Effector CD8-positive, alpha-beta T cell (primary cell): ENCODE data around the gene OSGIN1.

Experiments used
- DNase-seq: peaks from one replicate; lab custom pipeline; 2025; lab: John Stamatoyannopoulos, UW
- total RNA-seq, 4 experiments: gene quantifications; one replicate each; lab custom pipeline; 2026; lab: John Stamatoyannopoulos, UW

OSGIN1 gene, protein sequence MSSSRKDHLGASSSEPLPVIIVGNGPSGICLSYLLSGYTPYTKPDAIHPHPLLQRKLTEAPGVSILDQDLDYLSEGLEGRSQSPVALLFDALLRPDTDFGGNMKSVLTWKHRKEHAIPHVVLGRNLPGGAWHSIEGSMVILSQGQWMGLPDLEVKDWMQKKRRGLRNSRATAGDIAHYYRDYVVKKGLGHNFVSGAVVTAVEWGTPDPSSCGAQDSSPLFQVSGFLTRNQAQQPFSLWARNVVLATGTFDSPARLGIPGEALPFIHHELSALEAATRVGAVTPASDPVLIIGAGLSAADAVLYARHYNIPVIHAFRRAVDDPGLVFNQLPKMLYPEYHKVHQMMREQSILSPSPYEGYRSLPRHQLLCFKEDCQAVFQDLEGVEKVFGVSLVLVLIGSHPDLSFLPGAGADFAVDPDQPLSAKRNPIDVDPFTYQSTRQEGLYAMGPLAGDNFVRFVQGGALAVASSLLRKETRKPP
- total RNA-seq = 1.3 to 2.1 (median 1.7) reads per million in 4 experiments

DNA sequence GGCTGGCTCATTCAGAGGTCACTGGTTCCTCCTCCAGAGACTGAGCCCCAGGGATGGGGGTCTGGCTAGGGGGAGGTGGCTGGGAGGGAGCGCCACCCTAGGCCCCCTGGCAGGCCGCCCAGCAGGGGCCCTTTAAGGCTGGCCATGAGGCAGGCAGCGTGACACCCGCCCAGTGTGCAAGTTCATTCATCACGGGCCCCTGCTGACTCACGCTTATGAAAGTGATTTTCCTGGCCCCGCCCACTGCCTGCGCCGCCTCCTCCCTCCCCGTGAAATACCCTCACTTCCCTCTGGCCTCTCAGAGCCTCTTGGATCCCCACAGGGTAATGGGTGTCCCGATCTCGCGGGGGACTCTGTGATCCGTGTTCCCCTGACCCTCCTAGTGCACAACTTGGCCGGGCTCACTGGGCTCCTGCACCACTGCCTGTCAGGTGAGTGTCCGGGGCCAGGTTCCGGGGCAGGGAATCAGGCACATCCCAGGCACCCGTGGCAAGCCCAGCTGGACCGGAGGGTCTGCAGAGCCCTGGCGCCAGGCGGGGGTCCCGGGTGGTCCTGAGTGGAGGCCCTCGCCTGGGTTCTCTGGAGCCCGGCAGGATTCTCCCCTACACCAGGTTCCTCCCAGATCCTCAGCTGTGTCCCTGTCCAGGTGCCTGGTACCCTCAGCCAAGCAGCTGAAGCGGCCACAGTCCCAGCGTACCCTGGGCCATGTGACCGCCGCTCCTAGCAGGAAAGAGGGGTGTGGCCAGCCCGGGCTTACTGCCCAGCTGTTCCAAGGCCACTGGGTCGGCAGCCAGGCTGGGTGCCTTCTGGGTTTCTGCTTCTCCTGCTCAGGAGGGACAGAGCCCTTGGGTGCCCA, at the start of gene OSGIN1:
TSS of gene OSGIN1 (plus strand) at position 301 of the 856 bp plus-strand sequence. CDS start 4,432 bp downstream, outside the sequence.
- DNase-seq = no peak

DNA sequence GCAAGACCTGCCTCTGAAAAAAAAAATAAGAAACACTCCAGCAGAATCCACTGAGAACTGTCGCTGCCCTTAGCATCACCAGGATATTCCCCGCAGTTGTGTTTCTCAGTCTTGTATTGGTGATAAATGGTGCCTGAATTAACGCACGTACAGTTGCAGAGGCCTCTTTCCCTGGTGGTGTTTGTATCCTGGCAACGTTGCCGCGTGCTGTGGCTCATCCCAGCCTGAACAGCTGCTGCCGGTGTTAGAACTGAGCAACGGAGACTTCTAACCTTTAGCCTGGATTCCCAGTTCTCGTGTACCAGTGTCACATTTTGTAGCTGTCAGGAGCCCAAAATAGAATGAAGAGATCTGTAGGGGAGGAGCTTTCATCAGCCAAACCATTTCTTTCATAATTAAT, 49.3 kb upstream of the OSGIN1 start:
- DNase-seq = no peak

DNA sequence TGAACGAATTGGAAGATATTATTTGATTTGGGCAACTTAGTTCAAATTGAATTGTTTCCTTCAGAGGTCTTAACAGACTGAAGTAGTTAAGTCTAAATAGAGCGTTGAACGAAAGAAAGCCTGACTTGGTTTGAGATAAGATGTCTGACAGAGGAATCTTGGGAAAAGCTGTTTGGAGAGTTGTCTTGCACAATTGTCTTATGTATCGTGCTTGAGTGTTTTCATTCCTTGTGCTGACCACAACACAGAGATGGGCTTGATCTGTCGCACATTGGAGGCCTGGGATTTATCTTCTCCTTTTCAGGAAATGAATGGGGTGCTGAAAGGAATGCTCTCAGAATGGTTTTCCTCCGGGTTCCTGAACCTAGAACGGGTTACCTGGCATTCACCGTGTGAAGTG, 46.4 kb upstream of the OSGIN1 start:
- DNase-seq = no peak

DNA sequence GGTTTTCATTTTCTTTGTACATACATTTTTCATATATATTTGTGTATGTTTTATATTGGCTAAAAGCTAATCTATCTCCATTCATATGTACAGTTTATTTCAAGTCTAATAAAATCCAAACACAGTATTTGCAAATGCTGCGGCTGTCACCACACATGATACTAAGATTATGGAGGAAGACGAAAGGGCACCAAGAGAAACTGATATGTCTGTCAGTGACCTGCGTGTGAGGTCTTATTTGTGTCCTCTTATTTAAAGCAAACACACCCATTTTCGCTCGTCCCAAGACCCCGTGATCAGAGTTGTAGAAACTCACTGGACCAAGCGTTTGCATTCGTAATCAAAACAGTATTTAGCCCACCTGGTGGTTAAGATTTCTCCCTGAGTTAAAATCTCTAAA, 45.9 kb upstream of the OSGIN1 start:
- DNase-seq = no peak

DNA sequence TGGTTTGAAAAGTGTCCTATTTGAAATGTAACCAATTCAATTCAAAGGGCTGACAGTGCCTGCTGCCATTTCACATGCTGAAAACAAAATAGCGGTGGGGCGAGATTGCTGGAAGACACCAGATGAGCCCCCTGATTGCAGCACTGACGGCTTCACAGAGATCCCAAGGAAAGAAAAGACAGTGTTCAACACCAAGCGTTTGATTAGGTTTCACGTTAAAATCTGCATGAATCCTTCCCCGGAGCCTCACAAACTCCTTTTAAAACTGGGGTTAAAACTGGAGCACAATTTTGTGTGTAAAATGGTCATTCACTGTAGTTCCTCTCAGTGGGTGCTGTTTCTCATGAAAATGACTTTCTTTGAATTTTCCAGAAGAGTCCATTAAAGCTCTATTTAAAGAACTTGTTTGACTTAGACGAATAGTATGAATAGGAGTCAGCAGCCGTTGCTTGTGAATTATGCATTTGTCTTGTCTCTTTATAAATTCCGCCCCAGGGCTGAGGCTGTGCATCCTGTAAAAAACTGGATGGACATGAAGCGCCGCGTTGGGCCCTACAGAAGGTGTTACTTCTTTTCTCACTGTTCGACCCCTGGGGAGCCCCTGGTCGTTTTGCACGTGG, 45.3 kb upstream of the OSGIN1 start:
- no peak for DNase-seq

DNA sequence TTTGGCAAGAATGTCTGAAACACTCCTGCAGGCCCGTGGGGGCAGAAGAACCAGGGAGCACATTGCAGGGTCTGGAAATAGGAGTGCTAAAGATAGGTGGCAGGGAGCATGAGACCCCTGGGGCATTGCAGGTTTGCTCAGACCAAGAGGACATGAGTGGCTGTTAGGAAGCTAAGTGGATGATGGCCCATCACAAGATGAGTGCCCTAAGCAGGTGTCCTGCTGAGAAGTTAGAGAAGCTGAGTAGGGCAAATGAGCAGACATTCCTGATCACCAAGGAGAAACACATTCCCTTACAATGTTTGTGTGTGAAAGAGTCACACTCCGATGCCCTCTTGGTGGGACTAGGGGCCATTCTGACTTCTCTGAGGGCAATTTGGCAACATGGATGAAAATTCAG, 44.2 kb upstream of the OSGIN1 start:
- DNase-seq = no peak

DNA sequence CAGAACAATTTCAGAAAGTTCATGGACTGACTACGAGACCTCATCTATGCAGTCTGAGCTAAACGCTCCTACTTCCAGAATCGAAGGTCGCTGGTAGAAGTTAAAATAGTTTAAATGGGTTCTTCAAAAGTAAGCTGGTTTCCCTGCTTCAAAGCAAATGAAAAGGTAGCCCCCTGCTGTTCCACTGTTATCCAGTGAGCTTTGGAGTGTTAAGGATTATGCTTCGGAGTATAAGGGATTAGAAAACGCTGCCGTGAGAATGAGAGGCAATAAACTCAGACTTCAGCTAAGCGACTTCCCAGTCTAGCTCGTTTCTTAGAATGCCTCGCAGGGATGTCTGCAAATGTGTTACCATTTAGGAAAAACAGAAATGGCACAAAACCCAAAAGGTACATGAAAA, 41.8 kb upstream of the OSGIN1 start:
- DNase-seq = no peak

DNA sequence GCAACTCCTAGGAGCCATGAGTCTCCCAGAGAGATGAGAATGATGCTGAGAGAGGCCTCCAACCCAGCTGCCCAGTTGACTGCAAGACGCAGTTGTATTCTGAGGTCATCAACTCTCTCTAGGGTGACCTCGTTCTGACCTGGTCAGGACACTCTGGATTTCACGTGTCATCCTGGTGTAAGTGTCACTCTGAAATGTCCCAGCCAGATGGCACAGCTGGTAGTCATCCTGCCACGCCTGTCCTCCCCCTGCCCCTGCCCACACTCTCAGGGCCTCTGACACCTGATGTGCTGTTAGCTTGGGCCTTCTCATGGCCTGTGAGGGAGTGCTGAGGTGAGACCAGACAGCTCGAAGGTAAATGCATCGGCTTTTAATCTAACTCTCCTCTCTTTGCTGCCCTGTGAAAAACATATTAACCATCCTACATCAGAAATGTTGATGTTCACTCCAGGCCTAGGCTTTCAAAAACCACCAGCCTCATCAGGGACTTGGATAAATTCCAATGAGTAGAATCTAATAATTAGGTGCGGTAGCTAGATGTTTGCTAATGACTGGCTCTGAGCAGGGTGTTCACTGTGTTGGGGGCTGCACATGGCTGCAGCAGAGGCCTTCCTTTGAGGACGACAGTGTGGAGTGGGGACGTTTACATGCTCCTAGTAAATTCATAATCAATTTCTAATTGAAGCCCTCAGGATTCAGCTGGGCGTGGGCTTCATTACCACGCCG, 40.4 kb upstream of the OSGIN1 start:
- no peak for DNase-seq

DNA sequence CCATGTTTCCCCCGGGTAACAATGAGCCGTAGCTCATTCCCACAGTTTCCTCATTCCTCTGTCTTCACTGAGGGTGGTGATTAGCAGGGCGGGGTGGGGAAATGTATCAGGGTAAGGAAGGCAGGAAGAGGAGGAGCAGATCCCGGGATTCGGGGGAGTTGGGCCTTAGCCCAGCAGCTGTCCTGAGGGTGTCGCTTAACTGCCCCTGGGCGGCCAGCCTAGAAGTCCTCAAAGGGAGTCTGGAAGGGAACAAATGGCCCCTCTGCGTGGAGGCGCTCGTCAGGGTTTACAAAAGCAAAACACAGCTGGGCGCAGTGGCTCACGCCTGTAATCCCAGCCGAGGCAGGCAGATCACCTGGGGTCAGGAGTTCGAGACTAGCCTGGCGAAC, 39.8 kb upstream of the OSGIN1 start:
- no peak for DNase-seq

DNA sequence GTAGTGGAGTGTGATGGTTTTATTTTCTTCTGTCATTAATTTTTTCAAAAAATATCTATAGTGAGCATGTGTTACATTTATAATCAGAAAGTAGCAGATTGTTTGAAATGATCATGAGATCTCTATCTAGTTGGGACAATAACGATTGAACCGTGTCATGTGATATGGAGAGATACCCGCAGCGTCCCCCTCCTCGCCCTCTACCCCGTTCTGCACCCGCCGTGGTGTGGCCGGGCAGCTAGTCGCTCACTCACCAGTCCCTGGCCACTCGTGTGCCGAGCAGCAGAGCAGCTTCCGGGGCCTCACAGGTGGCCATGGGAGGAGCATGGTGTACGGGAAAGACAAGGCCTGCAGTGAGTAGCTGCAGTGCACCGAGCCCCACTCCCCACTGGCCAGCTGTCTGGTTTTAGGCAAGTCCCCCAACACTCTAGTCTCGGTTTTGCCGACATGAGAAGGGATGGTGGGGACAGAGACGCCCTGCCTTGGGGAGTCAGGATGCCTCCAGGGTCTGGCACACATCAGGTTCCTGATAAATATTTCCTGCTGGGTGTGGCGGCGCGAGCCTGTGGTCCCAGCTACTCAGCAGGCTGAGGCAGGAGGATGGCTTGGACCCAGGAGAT, 38.8 kb upstream of the OSGIN1 start:
- DNase-seq = no peak

DNA sequence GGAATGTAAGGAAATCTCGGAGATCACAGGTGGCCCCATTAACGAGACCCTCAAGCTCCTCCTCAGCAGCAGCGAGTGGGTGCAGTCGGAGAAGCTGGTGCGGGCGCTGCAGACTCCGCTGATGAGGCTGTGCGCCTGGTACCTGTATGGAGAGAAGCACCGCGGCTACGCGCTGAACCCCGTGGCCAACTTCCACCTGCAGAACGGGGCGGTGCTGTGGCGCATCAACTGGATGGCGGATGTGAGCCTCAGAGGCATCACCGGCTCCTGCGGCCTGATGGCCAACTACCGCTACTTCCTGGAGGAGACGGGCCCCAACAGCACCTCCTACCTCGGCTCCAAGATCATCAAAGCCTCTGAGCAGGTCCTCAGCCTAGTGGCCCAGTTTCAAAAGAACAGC, 38.0 kb upstream of the OSGIN1 start:
- DNase-seq = no peak

DNA sequence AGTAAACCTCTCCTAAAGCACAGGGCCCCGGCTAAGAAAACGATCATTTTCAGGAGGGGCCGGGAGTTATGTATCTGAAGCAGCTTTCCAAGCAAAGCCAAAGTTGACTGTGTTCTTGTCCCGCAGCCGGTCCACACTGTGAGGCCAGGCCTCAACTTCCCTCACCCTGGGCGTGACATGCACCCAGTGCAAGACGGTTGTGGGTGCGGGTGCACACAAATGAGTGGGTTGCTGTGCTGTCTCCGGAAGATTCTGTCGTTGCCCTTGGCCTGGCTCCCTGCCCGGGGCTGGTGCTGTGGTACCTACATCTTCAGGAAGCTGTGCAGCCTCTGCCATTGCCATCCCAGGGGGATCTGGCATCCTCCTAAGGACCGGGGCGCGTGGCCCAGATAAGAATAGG, 37.5 kb upstream of the OSGIN1 start:
- DNase-seq = no peak

DNA sequence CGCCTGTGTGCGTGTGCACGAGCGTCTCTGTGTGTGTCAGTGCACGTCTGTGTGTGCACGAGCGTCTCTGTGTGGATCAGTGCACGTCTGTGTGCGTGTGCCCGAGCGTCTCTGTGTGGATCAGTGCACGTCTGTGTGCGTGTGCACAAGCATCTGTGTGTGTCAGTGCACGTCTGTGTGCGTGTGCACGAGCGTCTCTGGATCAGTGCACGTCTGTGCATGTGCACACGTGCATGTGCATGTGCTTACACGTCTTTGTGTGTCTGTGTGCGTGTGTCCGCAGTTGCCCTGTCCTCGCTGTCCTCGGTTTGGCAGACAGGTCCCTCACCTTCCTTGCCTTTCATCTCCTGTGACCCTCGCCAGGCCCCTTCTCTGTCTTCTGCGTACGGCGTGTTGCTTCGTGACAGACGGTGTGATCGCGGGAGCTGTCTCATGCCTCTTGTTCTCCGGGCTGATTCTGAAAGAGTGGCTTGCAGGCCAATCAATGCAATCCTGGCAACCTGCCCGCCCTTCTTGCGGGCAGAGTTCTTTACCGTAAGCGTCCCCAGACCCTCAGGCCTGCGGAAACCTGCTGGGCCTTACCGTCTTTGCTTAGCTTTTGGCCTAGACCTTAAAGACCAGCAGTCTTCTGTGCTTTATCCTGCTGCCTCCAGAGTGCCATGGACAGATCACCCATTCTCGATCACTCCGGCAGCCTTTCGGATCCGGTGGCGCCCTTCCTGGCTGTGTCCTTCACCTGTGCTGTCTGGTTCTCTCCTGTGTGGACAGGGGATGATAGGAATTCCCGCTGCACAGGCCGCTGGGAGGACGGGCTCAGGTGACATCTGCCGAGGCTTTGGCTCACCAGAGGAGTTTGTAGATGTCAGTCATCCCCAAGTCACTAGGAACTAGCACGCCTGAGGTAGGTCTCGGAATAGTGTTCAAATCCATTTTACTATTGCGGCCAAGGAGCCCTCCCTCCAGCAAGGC, 35.6 kb upstream of the OSGIN1 start:
- DNase-seq = no peak

DNA sequence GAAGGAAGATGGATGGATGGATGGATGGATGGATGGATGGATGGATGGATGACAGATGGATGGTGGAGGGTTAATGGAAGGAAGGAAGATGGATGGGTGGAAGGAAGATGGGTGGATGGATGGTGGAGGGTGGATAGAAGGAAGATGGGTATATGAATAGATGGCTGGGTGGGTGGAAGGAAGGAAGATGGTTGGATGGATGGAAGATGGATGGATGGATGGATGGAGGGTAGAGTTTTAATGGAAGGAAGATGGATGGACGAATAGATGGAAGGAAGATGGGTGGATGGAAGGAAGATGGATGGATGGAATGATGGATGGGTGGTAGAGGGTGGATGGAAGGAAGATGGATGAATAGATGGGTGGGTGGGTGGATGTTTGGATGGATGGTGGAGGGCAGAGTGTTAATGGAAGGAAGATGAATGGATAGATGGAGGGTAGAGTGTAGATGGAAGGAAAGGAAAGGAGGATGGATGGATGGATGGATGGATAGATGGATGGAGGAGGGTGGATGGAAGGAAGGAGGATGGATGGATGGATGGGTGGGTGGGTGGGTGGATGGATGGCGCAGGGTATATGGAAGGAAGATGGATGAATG, 32.0 kb upstream of the OSGIN1 start:
- DNase-seq = no peak

DNA sequence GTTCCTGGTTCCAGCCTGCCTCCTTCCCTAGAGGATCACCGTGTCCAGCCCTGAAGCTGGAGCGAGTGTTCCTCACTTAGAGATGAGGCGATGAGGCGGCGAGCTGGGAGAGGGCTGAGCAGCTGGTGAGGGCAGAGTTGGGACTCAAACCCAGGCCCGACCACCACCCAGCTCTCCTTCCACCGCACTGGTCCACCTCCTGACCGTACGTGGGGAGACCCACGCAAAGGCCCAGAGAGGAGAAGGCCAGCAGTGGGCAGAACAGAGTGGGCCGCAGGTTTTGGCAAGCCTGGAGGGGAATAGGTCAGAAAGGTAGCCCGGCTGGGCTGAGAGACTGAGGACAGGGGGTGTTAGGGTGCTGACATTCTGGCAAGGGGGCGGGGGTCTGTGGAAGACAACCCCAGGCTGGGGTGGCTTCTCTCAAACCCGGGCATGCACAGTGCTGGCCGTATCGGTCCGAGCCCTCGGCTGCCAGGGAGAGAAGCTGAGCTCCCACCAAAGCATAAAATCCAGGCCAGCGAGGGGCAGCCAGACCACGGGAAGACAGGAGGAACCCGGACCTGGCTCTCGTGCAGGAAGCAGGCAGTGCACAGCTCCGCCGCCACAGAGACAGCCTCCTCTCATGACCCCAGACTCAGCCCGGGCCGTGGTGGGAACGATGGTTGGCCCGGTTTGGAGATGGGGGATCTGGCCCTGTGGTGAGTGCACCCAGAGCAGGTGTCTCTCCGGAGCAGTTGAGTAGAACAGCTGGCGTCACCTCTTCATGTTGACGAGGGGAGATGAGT, 29.3 kb upstream of the OSGIN1 start:
- no peak for DNase-seq

DNA sequence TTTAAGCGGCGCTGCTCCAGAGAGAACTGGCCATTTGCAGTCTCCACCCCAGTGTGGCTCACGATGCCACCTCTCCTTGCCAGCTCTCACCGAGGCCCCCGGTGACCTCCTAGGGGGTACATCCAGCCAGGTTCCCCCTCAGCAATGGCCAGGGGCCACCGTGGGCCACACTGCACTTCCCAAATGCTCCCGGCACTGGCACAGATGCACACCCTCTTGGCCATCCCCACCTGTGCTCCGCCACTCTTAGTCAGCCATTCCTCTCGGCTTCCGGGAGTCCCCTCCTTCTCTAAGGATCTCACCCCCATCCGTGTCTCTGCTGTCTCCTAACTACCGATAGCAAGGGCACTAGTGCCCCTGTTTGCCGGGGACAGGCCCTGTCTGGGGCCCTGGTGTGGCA, 28.4 kb upstream of the OSGIN1 start:
- no peak for DNase-seq

DNA sequence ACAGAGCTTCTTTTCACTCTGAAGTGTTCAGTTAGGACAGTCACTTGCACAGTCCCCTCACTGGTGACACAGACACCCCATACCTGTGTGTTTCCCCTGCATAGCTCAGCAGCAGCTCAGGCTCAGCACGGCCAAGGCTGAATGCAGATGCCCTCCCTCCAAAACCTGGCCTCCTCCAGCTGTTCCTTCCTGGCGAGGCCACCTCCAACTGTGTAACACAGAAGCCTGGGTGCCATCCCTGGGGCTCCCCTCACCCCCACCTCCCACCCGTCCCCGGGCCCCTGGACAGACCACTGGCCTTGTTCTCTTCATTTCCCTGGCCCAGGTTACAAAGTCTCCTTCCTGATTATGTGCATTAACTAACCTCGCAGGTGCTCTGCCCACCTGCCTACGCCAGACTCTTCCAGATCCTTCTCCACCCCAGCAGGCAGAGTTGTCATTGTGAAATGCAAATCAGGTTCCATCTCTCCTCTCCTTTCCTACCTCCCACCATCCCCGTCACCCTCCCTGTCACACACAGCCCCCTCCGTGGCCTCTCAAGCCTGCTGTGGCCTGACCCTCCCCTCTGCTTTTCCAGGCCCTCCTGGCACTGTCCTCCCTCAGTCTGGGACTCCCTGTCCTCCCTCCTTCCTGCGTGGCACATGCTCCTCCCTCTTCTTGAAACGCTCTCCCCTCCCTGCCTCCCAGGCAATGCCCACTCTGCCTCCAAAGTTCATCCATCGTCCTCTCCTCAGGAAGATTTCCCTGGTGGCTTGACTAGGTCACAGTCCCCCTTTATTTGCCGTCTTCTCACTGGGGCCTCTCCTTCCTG, 27.7 kb upstream of the OSGIN1 start:
- DNase-seq = no peak
